ENCODE results near the gene BANF1. TPM values are rescaled to one million over a fixed set of nuclear protein-coding genes. Genes with fewer than 3 reads are reported as not detected.

BANF1 gene
- total RNA-seq, 1 donor from 2014 or later: 215 TPM

DNA sequence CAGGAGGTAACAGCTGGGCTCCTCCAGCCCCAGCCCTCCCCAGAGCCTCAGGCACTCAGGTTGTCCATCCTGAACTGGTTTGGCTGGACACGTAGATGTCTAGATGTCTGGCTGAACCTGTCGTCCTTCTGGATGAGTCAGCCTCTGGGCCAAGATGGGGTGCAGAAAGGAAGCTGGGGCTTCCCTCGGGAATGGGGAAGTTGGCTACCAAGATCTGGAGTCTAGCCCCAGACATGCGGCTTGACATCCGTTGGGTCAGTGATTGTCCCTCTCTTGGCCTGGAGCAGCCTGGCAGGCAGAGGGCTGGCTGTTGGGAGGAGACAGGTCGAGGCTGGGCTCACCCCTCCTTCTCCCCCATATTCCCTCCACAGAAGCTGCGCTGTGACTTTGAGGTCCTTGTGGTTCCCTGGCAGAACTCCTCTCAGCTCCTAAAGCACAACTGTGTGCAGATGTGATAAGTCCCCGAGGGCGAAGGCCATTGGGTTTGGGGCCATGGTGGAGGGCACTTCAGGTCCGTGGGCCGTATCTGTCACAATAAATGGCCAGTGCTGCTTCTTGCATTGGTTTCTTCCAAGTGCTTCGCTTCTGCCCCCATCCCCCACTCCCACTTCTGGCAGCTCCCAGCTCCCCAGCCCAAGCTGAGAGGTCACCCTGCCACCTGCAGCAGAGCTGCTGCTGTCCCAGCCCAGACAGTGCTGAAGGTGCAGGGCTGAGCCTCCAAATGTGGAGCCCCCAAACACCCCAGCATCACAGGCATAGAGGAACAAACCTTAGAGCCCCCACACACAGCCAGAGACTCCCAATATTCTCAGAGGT lies 10.9 kb downstream of the BANF1 start:
- H3K27ac ChIP-seq (replicated peaks): no peak overlapping the region
- TF ChIP-seq, protein P1, sequence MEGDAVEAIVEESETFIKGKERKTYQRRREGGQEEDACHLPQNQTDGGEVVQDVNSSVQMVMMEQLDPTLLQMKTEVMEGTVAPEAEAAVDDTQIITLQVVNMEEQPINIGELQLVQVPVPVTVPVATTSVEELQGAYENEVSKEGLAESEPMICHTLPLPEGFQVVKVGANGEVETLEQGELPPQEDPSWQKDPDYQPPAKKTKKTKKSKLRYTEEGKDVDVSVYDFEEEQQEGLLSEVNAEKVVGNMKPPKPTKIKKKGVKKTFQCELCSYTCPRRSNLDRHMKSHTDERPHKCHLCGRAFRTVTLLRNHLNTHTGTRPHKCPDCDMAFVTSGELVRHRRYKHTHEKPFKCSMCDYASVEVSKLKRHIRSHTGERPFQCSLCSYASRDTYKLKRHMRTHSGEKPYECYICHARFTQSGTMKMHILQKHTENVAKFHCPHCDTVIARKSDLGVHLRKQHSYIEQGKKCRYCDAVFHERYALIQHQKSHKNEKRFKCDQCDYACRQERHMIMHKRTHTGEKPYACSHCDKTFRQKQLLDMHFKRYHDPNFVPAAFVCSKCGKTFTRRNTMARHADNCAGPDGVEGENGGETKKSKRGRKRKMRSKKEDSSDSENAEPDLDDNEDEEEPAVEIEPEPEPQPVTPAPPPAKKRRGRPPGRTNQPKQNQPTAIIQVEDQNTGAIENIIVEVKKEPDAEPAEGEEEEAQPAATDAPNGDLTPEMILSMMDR (IDR thresholded peaks at IDR 0.05; ENCODE audit: borderline replicate concordance): no peak
- H3K4me3 ChIP-seq: no peak overlapping the region
- peaks cover 24% of the 10 kb centered on the region for H3K4me1 ChIP-seq
- intact Hi-C loops (cut with micrococcal nuclease): no loop called here
- H3K36me3 ChIP-seq: no peaks in the 10 kb centered on the region
- no peaks in the 10 kb centered on the region for H3K9me3 ChIP-seq (replicated peaks)
- peaks cover 30% of the 10 kb centered on the region for H3K27me3 ChIP-seq (ENCODE audit: low read depth)
- no peak for DNase-seq

DNA sequence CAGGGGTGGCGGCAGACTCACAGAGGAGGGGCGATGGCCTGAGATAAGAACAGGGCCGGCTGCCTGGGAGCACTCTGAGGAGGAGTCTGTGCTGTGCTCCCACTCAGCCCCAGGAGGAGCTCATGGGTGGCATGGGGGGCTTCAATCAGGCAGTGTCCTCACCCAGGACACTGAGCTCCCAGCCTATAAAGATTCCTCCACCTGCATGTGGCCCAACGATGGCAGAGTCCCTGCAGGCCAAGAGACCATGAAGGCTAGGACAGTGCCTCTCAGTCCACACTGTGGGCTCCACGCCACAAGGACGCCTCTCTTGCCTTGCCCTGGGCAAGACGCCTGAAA lies 11.4 kb downstream of the BANF1 start:
- no peak overlapping the region for H3K27ac ChIP-seq (replicated peaks)
- no peak for DNase-seq

DNA sequence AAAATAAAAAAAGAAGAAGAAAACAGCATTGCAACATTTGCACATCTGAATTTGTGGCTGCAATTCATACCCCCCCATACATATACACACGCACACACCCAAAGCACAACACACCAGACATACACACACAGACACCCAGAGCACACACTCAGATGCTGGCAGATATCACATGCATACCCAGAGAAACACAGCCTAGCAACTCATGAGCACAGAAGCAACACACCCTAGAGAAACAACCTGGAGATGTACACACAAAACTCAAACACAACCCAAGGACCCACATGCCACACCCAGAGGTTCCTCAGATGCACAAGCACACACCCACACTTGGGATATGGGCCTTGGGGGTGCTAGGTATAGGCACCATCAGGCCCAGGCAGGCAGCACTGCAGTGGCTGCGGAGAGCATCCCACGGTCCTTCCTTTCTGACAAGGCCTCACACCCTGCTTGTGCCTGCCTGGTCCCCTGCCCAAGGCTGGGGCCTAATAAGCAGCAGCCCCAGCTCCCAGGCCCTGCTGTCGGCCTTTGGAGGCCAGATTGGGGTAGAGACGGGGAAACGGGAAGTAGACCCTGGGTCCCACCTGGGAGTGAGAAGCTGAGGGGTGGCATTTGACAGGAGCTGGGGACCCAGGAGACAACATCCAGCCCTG lies 12.6 kb downstream of the BANF1 start:
- no peak for DNase-seq

More for the DNA sequence above, 11.4 kb downstream of the BANF1 start:
- Histone ChIP-seq H3K36me3 (no peaks in the 10 kb centered on the region), H3K4me1 (peaks cover 24% of the 10 kb centered on the region), H3K4me3 (no peak overlapping the region), H3K27me3 (ENCODE audit: low read depth) (peaks cover 30% of the 10 kb centered on the region), H3K9me3 (replicated peaks) (no peaks in the 10 kb centered on the region)
- TF ChIP-seq, protein P1 (IDR thresholded peaks at IDR 0.05; ENCODE audit: borderline replicate concordance): no peak
- intact Hi-C loops (cut with micrococcal nuclease): no loop called here

DNA sequence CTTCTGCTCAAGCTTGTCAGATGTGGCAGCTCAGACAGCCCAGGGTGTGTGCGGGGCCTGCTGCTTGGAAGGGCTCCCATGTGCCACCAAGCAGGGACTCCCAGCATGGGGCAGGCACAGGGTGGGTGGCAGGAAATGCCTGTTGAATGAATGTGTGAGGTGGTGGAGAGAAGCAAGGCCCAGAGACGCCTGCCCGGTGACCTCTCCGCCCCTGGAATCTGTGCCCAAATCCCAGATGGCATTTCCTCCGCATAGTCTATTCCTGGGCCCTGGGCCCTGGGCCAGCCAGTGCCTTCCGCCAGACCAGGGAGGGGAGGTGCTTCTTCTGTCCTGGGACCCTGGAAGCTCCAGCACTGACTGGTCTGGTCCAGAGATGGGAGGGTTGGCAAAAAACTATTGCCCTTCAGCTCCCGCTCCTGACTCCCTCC lies 13.2 kb downstream of the BANF1 start:
- H3K27ac ChIP-seq (replicated peaks): peak overlapping the region; percentile 56
- H3K4me1 ChIP-seq: peaks cover 24% of the 10 kb centered on the region
- H3K27me3 ChIP-seq (ENCODE audit: low read depth): peaks cover 30% of the 10 kb centered on the region
- no peaks in the 10 kb centered on the region for H3K36me3 ChIP-seq
- TF ChIP-seq, protein P1 (IDR thresholded peaks at IDR 0.05; ENCODE audit: borderline replicate concordance): no peak
- intact Hi-C loops (cut with micrococcal nuclease): no loop called here
- peak; percentile 32 for DNase-seq
- H3K9me3 ChIP-seq (replicated peaks): no peaks in the 10 kb centered on the region
- H3K4me3 ChIP-seq: no peak overlapping the region

More for the DNA sequence above, 12.6 kb downstream of the BANF1 start:
- TF ChIP-seq, protein P1 (IDR thresholded peaks at IDR 0.05; ENCODE audit: borderline replicate concordance): no peak
- H3K36me3 ChIP-seq: no peaks in the 10 kb centered on the region
- intact Hi-C loops (cut with micrococcal nuclease): no loop called here
- H3K27ac ChIP-seq (replicated peaks): peak overlapping the region; percentile 56
- peaks cover 30% of the 10 kb centered on the region for H3K27me3 ChIP-seq (ENCODE audit: low read depth)
- no peak overlapping the region for H3K4me3 ChIP-seq
- peaks cover 24% of the 10 kb centered on the region for H3K4me1 ChIP-seq
- H3K9me3 ChIP-seq (replicated peaks): no peaks in the 10 kb centered on the region

DNA sequence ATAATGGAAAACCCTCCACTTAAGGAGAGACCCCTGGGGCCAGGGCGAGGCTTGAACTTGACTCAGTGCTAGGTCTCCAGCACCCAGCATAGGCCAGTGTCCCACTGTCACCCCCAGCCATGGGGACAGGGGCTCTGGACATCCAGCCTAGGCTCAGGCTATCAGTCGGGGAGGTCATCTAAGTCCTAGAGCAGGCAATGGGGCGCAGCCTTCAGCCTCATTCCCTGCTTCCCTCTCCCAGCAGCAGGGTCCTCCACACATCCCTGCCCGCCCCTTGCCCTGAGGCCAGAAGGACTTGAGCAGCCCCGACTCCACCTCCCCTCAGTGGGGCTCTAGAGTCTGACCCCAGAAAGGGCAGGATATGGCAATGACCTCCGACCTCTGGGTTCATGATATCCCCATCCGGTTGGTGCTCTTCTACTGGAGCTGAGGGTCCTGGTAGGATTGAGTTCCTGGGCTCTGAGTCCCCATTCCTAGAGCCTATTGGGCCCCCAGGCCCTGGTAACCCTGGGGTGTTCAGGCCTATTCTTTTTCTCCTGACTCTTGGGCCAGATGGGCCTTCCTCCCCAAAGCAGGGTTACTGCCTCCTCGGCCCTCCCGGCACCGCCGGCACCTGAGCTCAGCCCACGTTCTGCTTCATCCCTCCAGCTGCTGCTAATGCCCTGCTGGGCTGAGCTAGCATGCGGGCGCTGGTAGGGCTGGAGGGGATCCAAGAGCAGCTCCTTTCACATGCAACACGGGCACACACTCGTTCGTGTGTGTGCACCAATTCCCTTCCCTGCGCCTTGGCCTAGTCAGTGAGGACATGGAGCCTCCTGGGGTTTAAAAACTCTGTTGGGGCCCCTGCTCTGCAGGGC lies 13.9 kb downstream of the BANF1 start:
- intact Hi-C loops (cut with micrococcal nuclease): no loop called here
- Histone ChIP-seq H3K4me1 (peaks cover 24% of the 10 kb centered on the region), H3K9me3 (replicated peaks) (no peaks in the 10 kb centered on the region), H3K27ac (replicated peaks) (peak overlapping the region; percentile 56), H3K27me3 (ENCODE audit: low read depth) (peaks cover 30% of the 10 kb centered on the region), H3K36me3 (no peaks in the 10 kb centered on the region), H3K4me3 (no peak overlapping the region)
- DNase-seq: no peak
- TF ChIP-seq, protein P1 (IDR thresholded peaks at IDR 0.05; ENCODE audit: borderline replicate concordance): no peak

Measured in left ventricle myocardium inferior (tissue), 1 donor.